Mesendoderm (in vitro differentiated cells): ENCODE data around the gene AMY2B.

Experiments
- DNase-seq: peaks from one replicate; pipeline ENCODE4 v3.0.0; 2013
- H2AK5ac ChIP-seq: 2 replicates; pipeline ENCODE4 v1.6.1; 2013; ENCODE audit warnings: low read length, inconsistent platforms
- H2BK120ac ChIP-seq: 2 replicates; pipeline ENCODE4 v1.6.1; 2013; ENCODE audit warnings: low read depth, mild to moderate bottlenecking, low read length, moderate library complexity, mixed read lengths
- H2BK15ac ChIP-seq: replicated peaks from 2 replicates; pipeline ENCODE4 v1.6.1; 2013; ENCODE audit warnings: low read depth, mild to moderate bottlenecking, moderate library complexity
- H2BK5ac ChIP-seq: 2 replicates; pipeline ENCODE4 v1.6.1; 2013; ENCODE audit warnings: low read length, inconsistent platforms
- H3K18ac ChIP-seq: 2 replicates; pipeline ENCODE4 v1.6.1; 2013; ENCODE audit warnings: mild to moderate bottlenecking, low read length, mixed read lengths
- H3K23ac ChIP-seq: one replicate; pipeline ENCODE4 v1.6.1; 2013; ENCODE audit warnings: low read length
- H3K27ac ChIP-seq: 2 replicates; pipeline ENCODE4 v1.5.1; 2013; ENCODE audit warnings: low read depth, mild to moderate bottlenecking, inconsistent platforms, low read length, moderate library complexity
- H3K27me3 ChIP-seq: 2 replicates; pipeline ENCODE4 v1.6.1; 2013; ENCODE audit warnings: low read length, control low read depth, mild to moderate bottlenecking, inconsistent platforms; ENCODE audit not compliant: insufficient read depth, poor library complexity
- H3K36me3 ChIP-seq: 2 replicates; pipeline ENCODE4 v1.6.1; 2013; ENCODE audit warnings: low read length, inconsistent platforms; ENCODE audit not compliant: control insufficient read depth, insufficient read depth
- H3K4ac ChIP-seq: one replicate; pipeline ENCODE4 v1.6.1; 2013; ENCODE audit warnings: low read depth, mild to moderate bottlenecking, low read length, moderate library complexity
- H3K4me1 ChIP-seq: 2 replicates; pipeline ENCODE4 v1.6.1; 2013; ENCODE audit warnings: low read depth, low read length, inconsistent platforms; ENCODE audit not compliant: control insufficient read depth
- H3K4me2 ChIP-seq: 2 replicates; pipeline ENCODE4 v1.6.1; 2013; ENCODE audit warnings: low read length
- H3K4me3 ChIP-seq: 2 replicates; pipeline ENCODE4 v1.5.1; 2013; ENCODE audit warnings: mild to moderate bottlenecking, low read length
- H3K56ac ChIP-seq: one replicate; pipeline ENCODE4 v1.6.1; 2013; ENCODE audit warnings: low read length
- H3K79me1 ChIP-seq: 2 replicates; pipeline ENCODE4 v1.6.1; 2013; ENCODE audit warnings: low read length, inconsistent platforms
- H3K79me2 ChIP-seq: 2 replicates; pipeline ENCODE4 v1.6.1; 2013; ENCODE audit warnings: mild to moderate bottlenecking, low read length; ENCODE audit not compliant: control insufficient read depth, insufficient read depth
- H3K9ac ChIP-seq: 2 replicates; pipeline ENCODE4 v1.6.1; 2013; ENCODE audit warnings: low read length, inconsistent platforms
- H4K5ac ChIP-seq: one replicate; pipeline ENCODE4 v1.6.1; 2013; ENCODE audit warnings: low read length
- H4K8ac ChIP-seq: one replicate; pipeline ENCODE4 v1.6.1; 2013; ENCODE audit warnings: low read depth, mild to moderate bottlenecking, control low read depth, low read length, moderate library complexity
- WGBS: extraction: QIAGEN DNeasy Blood & Tissue Kit; methylation state at CpG from one replicate; pipeline ENCODE4 v1.1.7; 2013; ENCODE audit warnings: low lambda C conversion rate, missing lambda C conversion rate; ENCODE audit not compliant: insufficient coverage; ENCODE audit errors: extremely low coverage; 5-methylcytosine and 5-hydroxymethylcytosine counted together

Gene AMY2B

GRCh38 chr1:103529746-103530145 is 41.6 kb upstream of the AMY2B start:
- Histone ChIP-seq H3K23ac (no peak overlapping the region), H2AK5ac (no peak overlapping the region), H3K56ac (no peak overlapping the region), H3K4me1 (no peaks in the 10 kb centered on the region), H3K4ac (no peak overlapping the region), H3K4me2 (no peak overlapping the region), H2BK120ac (no peak overlapping the region), H2BK15ac (no peak overlapping the region), H3K79me1 (peaks cover 2% of the 10 kb centered on the region), H2BK5ac (no peak overlapping the region), H3K79me2 (peaks cover 8% of the 10 kb centered on the region), H3K36me3 (no peaks in the 10 kb centered on the region), H3K27me3 (no peaks in the 10 kb centered on the region), H3K27ac (no peak overlapping the region), H4K5ac (no peak overlapping the region), H3K18ac (no peak overlapping the region), H3K4me3 (no peak overlapping the region), H4K8ac (no peak overlapping the region), H3K9ac (no peak overlapping the region)
- DNase-seq = peak; percentile 25
- no CpG with 5 or more reads among the region's 8 CpGs for WGBS

GRCh38 chr1:103538226-103538625 is 33.2 kb upstream of the AMY2B start:
- no peak overlapping the region for H3K18ac ChIP-seq
- H3K79me1 ChIP-seq = no peaks in the 10 kb centered on the region
- no CpG with 5 or more reads among the region's 2 CpGs for WGBS
- no peak overlapping the region for H2BK15ac ChIP-seq
- no peak overlapping the region for H3K9ac ChIP-seq
- no peak overlapping the region for H3K4me3 ChIP-seq
- no peaks in the 10 kb centered on the region for H3K27me3 ChIP-seq
- no peak for DNase-seq
- no peak overlapping the region for H4K8ac ChIP-seq
- no peak overlapping the region for H3K23ac ChIP-seq
- H2BK5ac ChIP-seq = no peak overlapping the region
- H3K36me3 ChIP-seq = no peaks in the 10 kb centered on the region
- H2AK5ac ChIP-seq = no peak overlapping the region
- H3K4me1 ChIP-seq = no peaks in the 10 kb centered on the region
- no peak overlapping the region for H3K27ac ChIP-seq
- no peak overlapping the region for H3K4me2 ChIP-seq
- H3K4ac ChIP-seq = no peak overlapping the region
- no peak overlapping the region for H2BK120ac ChIP-seq
- H3K79me2 ChIP-seq = no peaks in the 10 kb centered on the region
- no peak overlapping the region for H3K56ac ChIP-seq
- H4K5ac ChIP-seq = no peak overlapping the region

GRCh38 chr1:103541431-103541830 is 30.0 kb upstream of the AMY2B start:
- Histone ChIP-seq H3K4ac (no peak overlapping the region), H3K79me1 (no peaks in the 10 kb centered on the region), H2BK120ac (no peak overlapping the region), H3K4me2 (no peak overlapping the region), H3K4me3 (no peak overlapping the region), H3K18ac (no peak overlapping the region), H4K8ac (no peak overlapping the region), H3K27ac (no peak overlapping the region), H3K23ac (no peak overlapping the region), H2AK5ac (no peak overlapping the region), H3K9ac (no peak overlapping the region), H4K5ac (no peak overlapping the region), H3K79me2 (no peaks in the 10 kb centered on the region), H2BK5ac (no peak overlapping the region), H3K27me3 (no peaks in the 10 kb centered on the region), H3K56ac (no peak overlapping the region), H3K36me3 (no peaks in the 10 kb centered on the region), H2BK15ac (no peak overlapping the region), H3K4me1 (no peaks in the 10 kb centered on the region)
- no peak for DNase-seq
- WGBS = no CpG with 5 or more reads among the region's 3 CpGs

GRCh38 chr1:103546496-103546895 is 24.9 kb upstream of the AMY2B start:
- no peak overlapping the region for H3K9ac ChIP-seq
- H3K4me3 ChIP-seq = no peak overlapping the region
- no peak overlapping the region for H4K5ac ChIP-seq
- no peak overlapping the region for H3K27ac ChIP-seq
- no peak overlapping the region for H3K56ac ChIP-seq
- no peak overlapping the region for H3K4ac ChIP-seq
- H2AK5ac ChIP-seq = no peak overlapping the region
- H3K79me1 ChIP-seq = no peaks in the 10 kb centered on the region
- H3K79me2 ChIP-seq = no peaks in the 10 kb centered on the region
- no peak overlapping the region for H3K18ac ChIP-seq
- H3K4me2 ChIP-seq = no peak overlapping the region
- H4K8ac ChIP-seq = no peak overlapping the region
- WGBS = no CpG with 5 or more reads among the region's 1 CpG
- no peak overlapping the region for H2BK15ac ChIP-seq
- H3K36me3 ChIP-seq = no peaks in the 10 kb centered on the region
- H2BK120ac ChIP-seq = no peak overlapping the region
- no peaks in the 10 kb centered on the region for H3K27me3 ChIP-seq
- no peak overlapping the region for H3K23ac ChIP-seq
- no peak for DNase-seq
- H2BK5ac ChIP-seq = no peak overlapping the region
- no peaks in the 10 kb centered on the region for H3K4me1 ChIP-seq

- H4K5ac ChIP-seq = no peak overlapping the region
- H2BK120ac ChIP-seq = no peak overlapping the region
- H3K79me2 ChIP-seq = no peaks in the 10 kb centered on the region
- no peak for DNase-seq
- H3K9ac ChIP-seq = no peak overlapping the region
- no peak overlapping the region for H3K4ac ChIP-seq
- no peak overlapping the region for H3K4me3 ChIP-seq
- no CpG with 5 or more reads among the region's 3 CpGs for WGBS
- no peak overlapping the region for H4K8ac ChIP-seq
- no peak overlapping the region for H2BK15ac ChIP-seq
- H3K4me2 ChIP-seq = no peak overlapping the region
- no peak overlapping the region for H2AK5ac ChIP-seq
- no peaks in the 10 kb centered on the region for H3K4me1 ChIP-seq
- no peaks in the 10 kb centered on the region for H3K27me3 ChIP-seq
- no peaks in the 10 kb centered on the region for H3K36me3 ChIP-seq
- H2BK5ac ChIP-seq = no peak overlapping the region
- H3K18ac ChIP-seq = no peak overlapping the region
- no peak overlapping the region for H3K27ac ChIP-seq
- no peaks in the 10 kb centered on the region for H3K79me1 ChIP-seq
- no peak overlapping the region for H3K56ac ChIP-seq
- H3K23ac ChIP-seq = no peak overlapping the region
Measured at GRCh38 chr1:103547840-103548239, 23.5 kb upstream of the AMY2B start.

GRCh38 chr1:103560427-103560826 is 11.0 kb upstream of the AMY2B start:
- no peak for DNase-seq
- H3K79me1 ChIP-seq = no peaks in the 10 kb centered on the region

More at GRCh38 chr1:103560427-103560826, 11.0 kb upstream of the AMY2B start:
- H3K9ac ChIP-seq = no peak overlapping the region
- no peak overlapping the region for H3K4ac ChIP-seq
- H2BK15ac ChIP-seq = no peak overlapping the region
- no peak overlapping the region for H4K5ac ChIP-seq
- no peak overlapping the region for H3K23ac ChIP-seq
- no peak overlapping the region for H3K18ac ChIP-seq
- H3K4me3 ChIP-seq = no peak overlapping the region
- no peaks in the 10 kb centered on the region for H3K79me2 ChIP-seq
- no peak overlapping the region for H2BK120ac ChIP-seq
- no peak overlapping the region for H2BK5ac ChIP-seq
- no peaks in the 10 kb centered on the region for H3K36me3 ChIP-seq
- H2AK5ac ChIP-seq = no peak overlapping the region
- no peaks in the 10 kb centered on the region for H3K4me1 ChIP-seq
- no peak overlapping the region for H3K27ac ChIP-seq
- H4K8ac ChIP-seq = no peak overlapping the region
- no peak overlapping the region for H3K56ac ChIP-seq
- H3K27me3 ChIP-seq = no peaks in the 10 kb centered on the region
- H3K4me2 ChIP-seq = no peak overlapping the region
